Measurements from ENCODE around the gene GSX2. TPM values are rescaled to one million over a fixed set of nuclear protein-coding genes. Genes with fewer than 3 reads are reported as not detected.
A peak's percentile ranks its signal among the peaks of the same experiment; 100 is the strongest.
"Not testable (repeated sequence)": the region's sequence is repeated elsewhere in the genome, so short reads cannot be mapped to it uniquely, and the experiment has no call there.

Gene GSX2
- total RNA-seq, 1 donor from 2014 or later = 0.58 TPM

DNA sequence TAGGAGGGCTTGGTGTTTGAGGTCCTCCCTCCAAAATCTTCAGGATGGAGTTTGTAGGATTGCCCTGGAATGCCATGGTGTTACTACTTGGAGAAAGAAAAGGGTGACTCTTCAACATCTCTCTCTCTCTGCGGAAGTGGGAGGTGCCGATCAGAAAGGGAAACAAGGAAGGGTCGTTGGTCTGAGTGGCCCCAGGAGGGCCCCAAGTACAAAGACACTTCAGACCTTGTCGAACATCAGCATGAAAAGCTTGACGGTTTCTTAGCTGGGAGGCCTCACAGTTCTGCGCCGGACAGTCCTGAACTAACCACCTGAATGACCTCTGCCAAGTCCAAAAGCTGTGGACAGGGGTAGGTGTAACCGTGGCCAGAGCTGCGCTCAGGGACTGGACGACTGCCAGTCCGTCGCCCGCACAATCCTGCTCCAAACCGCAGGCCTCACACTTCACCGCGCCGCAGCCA, 646 bp upstream of the GSX2 start:
- DNase-seq (ENCODE audit: low spot score) (no peak), ATAC-seq (peak; percentile 25)
- intact Hi-C loops (cut with DNase I) = no loop called here

DNA sequence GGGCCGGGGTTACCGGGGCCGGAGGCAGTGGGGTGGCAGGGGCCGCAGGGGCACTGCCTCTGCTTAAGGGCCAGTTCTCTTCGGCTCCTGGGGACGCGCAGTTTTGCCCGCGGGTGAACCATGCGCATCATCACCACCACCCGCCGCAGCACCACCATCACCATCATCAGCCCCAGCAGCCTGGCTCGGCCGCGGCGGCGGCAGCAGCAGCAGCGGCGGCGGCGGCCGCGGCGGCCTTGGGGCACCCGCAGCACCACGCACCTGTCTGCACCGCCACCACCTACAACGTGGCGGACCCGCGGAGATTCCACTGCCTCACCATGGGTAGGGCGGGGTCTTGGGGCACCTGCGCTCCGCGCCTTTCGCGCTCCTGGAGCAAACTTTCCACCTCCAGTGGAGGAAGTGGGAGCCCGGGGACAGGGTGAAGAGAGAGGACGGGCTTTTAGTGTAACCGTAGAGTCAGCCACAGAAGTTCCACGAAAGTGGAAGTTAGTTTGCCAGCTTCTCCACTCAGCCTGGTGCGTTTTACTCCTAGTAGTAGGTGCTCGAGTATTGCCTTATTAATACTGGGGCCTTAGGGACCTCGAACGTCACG, 729 bp downstream of the GSX2 start:
- intact Hi-C loops (cut with DNase I) = no loop called here
- DNase-seq (ENCODE audit: low spot score) = no peak
- ATAC-seq = no peak

DNA sequence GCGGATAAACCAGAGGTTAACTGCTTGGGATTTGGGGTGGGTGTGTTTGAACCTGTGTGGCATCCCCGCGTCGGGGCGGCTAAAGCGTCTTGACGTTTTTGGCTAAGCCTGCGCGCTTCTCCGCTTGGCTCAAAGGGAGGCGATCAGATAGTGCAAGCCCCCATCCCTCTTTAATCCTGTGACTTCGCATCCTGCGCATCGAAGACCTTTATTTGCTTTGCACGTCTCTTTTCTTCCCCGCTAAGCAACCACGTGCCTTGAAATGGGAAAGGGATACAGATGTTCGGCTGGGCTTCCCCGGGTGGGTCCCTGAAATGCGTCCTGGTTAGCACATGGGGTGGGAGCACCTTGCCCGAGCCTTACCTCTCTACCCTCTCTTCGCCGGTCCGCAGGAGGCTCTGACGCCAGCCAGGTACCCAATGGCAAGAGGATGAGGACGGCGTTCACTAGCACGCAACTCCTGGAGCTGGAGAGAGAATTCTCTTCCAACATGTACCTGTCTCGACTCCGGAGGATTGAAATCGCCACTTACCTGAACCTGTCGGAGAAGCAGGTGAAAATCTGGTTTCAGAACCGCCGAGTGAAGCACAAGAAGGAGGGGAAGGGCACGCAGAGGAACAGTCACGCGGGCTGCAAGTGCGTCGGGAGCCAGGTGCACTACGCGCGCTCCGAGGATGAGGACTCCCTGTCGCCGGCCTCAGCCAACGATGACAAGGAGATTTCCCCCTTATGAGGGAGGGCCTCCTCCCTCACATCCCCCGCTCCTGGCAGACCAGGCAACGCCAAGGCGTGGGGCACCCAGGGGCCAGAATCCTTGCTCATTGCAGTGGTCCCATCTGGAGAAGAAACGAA, 1.5 kb downstream of the GSX2 start:
- DNase-seq (ENCODE audit: low spot score) (no peak), ATAC-seq (no peak)
- intact Hi-C loops (cut with DNase I) = no loop called here

DNA sequence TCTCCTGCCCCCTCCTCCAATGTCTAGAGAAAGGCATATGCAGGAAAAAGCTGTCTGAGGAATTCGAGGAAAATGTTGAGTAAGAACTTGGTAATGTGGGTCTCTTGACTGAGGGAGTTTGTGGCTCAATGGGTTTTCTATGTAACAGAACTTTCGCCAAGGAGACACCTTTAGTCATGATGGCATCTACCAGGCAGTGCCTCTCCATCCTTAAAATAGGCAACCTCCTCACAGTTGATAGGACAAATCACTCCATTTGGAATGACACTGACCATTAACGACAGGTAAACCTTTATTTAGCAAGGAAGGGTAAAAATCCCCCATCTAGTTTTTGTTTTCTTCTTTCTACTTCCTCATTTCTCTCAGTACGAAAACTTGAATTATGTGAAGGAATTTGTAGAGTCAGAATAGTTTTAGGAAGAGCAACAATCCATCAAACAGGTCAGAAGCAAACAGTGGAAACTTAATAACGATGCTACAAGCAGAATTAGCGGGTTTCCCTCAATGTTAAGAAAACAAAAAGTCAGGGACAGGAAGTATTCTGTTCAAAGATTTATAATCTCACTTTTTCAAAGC, 2.7 kb downstream of the GSX2 start:
- no peak for ATAC-seq
- DNase-seq (ENCODE audit: low spot score) = no peak
- intact Hi-C loops (cut with DNase I) = no loop called here

DNA sequence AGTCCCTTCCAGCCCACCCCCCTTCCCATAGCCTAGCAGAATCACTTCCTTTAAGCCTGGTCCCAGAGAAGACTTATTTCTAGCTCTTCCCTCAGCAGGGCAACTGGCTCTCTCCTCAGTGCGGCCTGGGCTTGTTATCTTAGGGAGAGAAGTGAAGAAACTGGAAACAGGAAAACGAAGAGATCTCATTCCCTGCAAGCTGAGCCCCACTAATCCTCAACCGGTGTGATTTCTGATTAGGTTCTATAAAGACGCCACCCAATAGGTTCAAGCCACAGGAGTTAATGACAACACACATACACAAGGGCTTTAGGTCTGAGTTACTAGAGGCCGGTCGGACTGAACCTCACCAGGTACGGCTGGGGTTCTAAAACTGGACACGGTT, 3.2 kb downstream of the GSX2 start:
- ATAC-seq = peak; percentile 5
- DNase-seq (ENCODE audit: low spot score) = no peak
- intact Hi-C loops (cut with DNase I) = no loop called here

DNA sequence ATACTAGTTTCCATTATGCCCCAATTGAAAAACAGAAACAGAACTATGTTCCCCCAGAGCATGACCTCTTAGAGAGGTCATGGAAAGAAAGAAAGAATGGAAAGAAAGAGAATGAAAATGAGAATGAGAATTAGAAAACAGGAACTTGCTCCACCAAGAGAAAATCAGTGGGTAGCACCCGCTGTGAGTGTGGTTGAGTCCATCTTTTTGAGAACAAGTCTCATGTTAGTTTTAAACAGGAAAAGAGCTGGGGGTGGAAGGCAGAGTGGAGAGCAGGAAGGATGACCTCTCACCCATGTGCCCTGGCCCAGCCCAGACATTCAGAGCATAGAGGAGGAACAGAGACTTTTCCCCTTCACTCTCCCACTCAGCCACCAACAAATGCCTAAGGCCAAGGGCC, 4.9 kb downstream of the GSX2 start:
- no peak for ATAC-seq
- no peak for DNase-seq (ENCODE audit: low spot score)
- intact Hi-C loops (cut with DNase I) = no loop called here

DNA sequence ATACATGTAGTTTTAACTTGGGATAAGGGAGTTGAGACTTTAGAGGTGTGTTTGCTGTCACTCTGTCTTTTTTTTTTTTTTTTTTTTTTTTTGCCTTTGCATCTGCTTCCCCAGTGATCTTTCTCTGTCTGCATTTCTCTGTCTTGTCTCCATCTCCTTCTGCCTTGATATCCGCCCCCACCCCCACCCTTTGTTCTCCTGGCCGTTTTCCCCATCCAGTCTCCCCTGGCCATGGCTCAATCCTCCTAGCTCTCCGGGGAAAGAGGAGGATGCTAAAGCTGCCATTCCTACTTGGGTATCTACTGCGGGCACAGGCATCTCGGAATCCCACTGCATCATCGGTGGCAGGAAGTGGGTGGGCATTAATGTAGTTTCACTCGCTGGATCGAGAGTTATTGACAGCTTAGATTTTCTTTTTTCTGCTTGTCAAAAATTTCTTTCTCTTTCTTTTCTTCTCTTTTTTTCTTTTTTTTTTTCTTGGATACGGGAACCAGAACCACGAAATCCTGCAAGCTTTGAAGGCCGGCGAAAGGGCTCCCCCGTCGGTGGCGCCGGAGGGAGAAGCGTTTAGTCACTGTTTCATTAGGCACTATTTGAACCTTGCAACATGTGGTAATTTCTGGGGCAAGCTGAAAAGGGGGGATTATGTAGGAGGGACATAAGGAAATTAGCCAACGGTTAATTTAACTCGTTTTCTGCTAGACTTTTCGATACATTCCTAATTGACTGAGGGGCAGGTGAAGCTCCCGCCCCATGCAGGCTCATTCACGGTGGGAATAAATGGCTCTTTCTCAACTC, 8.2 kb downstream of the GSX2 start:
- intact Hi-C loops (cut with DNase I) = no loop called here
- DNase-seq (ENCODE audit: low spot score) (no peak), ATAC-seq (no peak)

DNA sequence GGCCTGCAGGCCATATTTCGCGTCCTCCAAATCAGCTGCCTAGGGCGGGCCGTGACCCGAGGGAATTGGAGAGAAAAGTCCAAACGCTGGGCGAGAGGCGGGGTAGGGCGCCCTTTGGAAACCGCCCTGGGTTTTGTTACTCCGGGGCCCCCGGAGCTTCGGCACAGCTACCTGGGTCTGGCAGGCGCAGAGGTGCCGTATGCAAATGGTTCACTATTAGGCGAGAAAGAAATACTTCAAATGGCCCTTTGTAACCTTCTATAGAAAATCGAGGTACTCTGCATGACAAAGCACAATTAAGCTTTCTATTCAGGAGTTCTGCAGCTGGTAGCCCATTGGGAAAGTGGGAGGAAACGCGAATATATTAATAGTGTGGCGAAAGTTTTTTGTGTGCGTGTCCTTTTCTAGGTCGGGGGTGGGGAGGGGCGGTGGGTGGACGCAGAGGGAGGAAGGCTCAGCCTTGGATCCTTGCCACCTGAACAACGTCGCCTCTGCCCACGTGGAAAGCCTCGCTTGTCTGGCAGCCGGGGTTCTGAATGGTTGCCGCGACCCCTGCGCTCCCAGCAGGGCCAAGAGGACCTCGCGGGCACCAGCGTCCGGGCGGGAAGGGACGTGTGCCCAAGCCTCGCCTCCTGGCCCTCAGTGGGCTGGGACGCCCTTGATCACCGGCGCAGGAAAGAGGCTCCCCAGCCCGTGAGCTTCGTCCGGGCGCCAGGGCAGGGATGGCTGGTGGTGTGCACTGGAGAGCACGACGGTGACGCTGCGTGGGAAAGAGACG, 9.5 kb downstream of the GSX2 start:
- intact Hi-C loops (cut with DNase I) = no loop called here
- peak; percentile 28 for ATAC-seq
- no peak for DNase-seq (ENCODE audit: low spot score)

DNA sequence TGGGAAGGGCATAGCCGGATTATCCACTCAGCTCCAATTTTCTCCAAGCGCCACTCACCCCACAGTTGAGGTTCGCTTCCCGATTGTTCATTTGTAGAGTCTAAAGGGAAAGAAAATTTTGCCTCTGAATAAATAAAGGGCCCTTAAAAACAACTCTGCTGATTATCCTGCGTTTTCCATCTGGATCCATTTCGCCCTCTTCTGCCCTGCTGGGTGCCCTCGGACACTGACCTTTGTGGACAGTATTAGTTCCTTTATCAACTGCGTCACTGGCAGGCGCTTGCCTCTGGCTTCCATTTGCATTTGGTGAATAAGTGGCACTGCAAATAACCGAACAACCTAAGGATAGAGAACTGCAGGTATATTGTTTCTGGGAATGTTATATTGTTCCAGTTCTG, 10.1 kb downstream of the GSX2 start:
- intact Hi-C loops (cut with DNase I) = no loop called here
- ATAC-seq = no peak

DNA sequence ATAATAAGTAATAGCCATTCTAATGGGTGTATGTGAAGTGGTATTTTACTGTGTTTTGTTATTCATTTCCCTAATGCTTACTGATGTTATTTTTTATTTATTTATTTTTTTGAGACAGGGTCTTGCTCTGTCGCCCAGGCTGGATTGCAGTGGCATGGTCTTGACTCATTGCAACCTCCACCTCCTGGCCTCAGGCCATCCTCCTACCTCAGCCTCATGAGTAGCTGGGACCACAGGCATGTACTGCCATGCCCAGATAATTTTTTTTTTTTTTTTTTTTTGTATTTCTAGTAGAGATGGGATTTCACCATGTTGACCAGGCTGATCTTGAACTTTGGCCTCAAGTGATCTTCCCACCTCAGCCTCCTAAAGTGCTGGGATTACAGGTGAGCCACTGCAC, 13.2 kb downstream of the GSX2 start:
- DNase-seq (ENCODE audit: low spot score); ATAC-seq; intact Hi-C loops (cut with DNase I): not testable (repeated sequence)

More for the DNA sequence above, 10.1 kb downstream of the GSX2 start:
- DNase-seq (ENCODE audit: low spot score) = no peak

DNA sequence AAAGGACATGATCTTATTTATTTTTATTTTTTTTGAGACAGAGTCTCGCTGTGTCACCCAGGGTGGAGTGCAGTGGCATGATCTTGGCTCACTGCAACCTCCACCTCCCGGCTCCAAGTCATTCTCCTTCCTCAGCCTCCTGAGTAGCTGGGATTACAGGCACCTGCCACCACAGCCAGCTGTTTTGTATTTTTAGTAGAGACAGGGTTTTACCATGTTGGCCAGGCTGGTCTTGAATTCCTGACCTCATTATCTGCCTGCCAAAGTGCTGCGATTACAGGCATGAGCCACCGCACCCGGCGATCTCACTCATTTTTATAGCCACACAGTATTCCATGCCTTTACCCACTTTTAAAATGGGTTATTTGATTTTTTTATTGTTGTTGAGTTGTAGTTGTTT, 16.3 kb downstream of the GSX2 start:
- intact Hi-C loops (cut with DNase I) = not testable (repeated sequence)

DNA sequence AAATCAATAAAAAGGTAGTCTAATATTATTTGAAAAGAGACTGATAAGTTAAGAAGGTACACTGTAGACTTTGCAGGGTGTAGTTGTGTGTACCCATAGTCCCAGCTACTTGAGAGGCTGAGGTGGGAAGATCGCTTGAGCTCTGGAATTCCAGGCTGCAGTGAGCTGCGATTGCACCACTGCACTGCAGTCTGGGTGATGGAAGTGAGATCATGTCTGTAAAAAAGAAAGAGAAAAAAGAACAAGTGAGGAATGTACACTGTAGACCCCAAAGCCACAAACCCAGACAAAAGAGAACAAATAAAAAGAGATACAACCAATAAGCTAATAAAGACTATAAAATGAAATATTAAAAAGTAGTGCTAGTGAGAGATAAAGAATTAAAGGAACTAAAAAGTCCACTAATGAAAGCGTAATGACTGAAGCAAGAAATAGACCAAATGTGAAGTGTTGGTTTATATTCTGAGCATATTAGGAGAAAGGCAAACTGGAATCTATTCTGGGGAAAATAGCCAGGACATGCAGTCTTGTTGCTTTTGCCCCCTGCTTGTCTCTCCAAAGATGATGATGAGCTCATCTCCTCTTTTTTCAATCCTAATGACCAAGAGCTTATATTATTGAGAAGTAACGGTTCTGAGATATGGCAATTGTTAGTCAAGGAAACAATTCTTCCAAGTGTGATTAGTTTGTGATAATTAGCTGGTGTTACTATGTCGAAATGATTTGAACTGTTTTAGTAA, 19.1 kb downstream of the GSX2 start:
- intact Hi-C loops (cut with DNase I) = no loop called here
- DNase-seq (ENCODE audit: low spot score) = no peak
- ATAC-seq = no peak

More for the DNA sequence above, 16.3 kb downstream of the GSX2 start:
- DNase-seq (ENCODE audit: low spot score); ATAC-seq: not testable (repeated sequence)

DNA sequence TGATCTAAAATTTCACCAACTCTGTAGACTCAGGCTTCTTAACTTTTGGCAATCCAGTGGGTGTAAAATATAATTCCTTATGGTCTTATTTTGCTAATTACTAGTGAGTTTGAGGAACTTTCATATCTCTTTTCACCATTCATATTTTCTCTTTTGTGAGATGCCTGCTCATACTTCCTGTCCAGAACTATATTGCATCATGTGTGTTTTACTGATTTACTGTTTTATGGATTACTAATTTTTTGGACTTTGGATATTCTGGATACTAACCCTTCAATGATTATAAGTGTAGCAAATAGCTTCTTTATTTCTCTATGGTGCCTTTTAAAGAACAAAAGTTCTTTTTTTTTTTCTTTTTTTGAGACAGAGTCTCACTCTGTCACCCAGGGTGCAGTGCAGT, 20.6 kb downstream of the GSX2 start:
- no peak for ATAC-seq
- intact Hi-C loops (cut with DNase I) = no loop called here

DNA sequence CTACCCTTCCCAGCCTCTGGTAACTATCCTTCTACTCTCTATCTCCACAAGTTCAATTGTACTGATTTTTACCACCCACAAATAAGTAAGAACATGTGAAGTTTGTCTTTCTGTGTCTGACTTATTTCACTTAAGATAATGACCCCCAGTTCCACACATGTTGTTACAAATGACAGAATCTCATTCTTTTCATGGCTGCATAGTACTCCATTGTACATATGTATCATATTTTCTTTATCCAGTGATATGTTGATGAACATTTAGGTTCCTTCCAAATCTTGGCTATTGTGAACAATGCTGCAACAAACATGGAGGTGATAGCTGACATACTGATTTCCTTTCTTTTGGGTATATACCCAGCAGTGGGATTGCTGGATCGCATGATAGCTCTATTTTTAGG, 27.7 kb downstream of the GSX2 start:
- intact Hi-C loops (cut with DNase I) = no loop called here
- ATAC-seq = no peak

More for the DNA sequence above, 20.6 kb downstream of the GSX2 start:
- no peak for DNase-seq (ENCODE audit: low spot score)

DNA sequence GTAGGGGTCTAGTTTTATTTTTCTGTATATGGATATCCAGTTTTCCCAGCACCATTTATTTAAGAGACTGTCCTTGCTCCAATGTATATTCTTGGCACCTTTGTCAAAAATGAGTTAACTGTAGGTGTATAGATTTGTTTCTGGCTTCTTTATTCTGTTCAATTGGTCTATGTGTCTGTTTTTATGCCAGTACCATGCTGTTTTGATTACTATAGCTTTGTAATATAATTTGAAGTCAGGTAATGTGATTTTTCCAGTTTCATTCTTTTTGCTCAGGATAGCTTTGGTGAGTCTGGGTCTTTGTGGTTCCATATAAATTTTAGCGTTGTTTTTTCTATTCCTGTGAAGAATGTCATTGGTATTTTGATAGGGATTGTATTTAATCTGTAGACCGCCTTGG, 28.7 kb downstream of the GSX2 start:
- intact Hi-C loops (cut with DNase I); ATAC-seq: not testable (repeated sequence)

More for the DNA sequence above, 27.7 kb downstream of the GSX2 start:
- DNase-seq (ENCODE audit: low spot score) = no peak

DNA sequence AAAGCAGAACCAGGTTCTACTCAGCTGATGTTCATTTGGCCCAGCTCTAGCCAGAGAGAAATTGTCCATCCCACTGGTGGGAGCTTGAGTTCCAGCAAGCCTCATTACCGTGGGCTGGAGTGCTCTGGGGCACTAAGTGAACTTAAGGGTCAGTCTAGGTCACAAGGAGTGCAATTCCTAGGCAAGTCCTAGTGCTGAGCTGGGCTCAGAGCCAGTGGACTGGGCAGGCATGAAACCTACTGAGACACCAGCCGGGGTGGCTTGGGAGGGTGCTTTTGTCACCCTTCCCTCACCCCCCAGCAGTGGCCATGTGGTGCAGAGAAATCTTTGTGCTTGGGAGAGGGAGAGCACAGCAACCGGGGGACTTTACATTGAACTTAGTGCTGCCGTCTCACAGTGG, 39.4 kb downstream of the GSX2 start:
- ATAC-seq = peak; percentile 32
- intact Hi-C loops (cut with DNase I) = no loop called here
- no peak for DNase-seq (ENCODE audit: low spot score)

More for the DNA sequence above, 28.7 kb downstream of the GSX2 start:
- DNase-seq (ENCODE audit: low spot score) = not testable (repeated sequence)

DNA sequence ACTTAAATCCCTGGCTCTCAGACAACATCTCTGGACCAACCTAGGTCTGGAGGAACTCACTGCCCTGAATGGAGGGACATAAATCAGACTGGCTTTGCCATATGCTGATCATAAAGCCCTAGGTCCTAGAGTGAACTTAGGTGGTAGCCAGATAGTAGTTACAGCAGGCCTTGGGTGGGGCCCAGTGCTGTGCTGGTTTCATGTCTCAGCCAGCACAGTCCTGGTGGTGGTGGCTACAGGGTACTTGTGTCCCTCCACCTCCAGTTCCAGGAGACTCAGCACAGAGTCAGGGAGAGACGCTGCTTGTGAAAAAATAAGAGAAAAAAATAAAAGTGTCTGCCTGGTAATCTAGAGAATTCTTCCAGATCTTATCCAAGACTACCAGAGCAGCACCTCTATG, 40.3 kb downstream of the GSX2 start:
- ATAC-seq = no peak
- intact Hi-C loops (cut with DNase I) = no loop called here

DNA sequence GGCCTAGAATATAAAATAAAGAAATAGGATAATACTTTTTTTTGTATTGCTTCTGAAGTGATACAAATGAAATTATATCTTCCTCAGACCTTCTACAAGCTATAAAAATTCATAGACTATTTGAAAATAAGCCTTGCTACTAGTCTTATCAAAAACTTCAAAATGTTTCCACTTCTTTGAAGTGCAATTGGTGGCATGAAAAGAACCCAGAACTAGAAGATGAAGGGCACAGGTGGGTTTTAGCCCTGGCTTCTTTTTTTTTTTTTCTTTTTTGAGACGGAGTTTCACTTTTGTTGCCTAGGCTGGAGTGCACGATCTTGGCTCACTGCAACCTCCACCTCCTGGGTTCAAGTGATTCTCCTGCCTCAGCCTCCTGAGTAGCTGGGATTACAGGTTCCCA, 44.2 kb downstream of the GSX2 start:
- ATAC-seq = no peak
- intact Hi-C loops (cut with DNase I) = no loop called here

More for the DNA sequence above, 40.3 kb downstream of the GSX2 start:
- no peak for DNase-seq (ENCODE audit: low spot score)

More for the DNA sequence above, 44.2 kb downstream of the GSX2 start:
- no peak for DNase-seq (ENCODE audit: low spot score)

Data from sciatic nerve (tissue), 2 donors.